ENCODE data around the gene ZNF302. TPM values are rescaled to one million over a fixed set of nuclear protein-coding genes. Genes with fewer than 3 reads are reported as not detected.

The ZNF302 gene
- total RNA-seq, 1 experiment from 2014 or later = 19.5 TPM

Other genes starting within 250 kb of the ZNF302 start
- gene UBA2, start 249.3 kb upstream of the ZNF302 start, total RNA-seq (2021) = 93.0 and 101 TPM in 2 replicates
- gene WTIP, start 195.9 kb upstream of the ZNF302 start, total RNA-seq (2021) = 0.50 and 0.63 TPM in 2 replicates
- gene SCGB2B2, start 519 bp upstream of the ZNF302 start, total RNA-seq (2021) = 1.4 and 1.9 TPM in 2 replicates
- gene ZNF181, start 56.6 kb downstream of the ZNF302 start, total RNA-seq (2021) = 2.6 and 4.7 TPM in 2 replicates
- gene ZNF599, start 95.5 kb downstream of the ZNF302 start, total RNA-seq (2021) = 9.2 and 12.4 TPM in 2 replicates
- 1.3 and 1.9 TPM in 2 replicates for gene ZNF30, start 249.2 kb downstream of the ZNF302 start, total RNA-seq (2021)